H1 (cell line): ENCODE data around the gene PJVK. TPM values are rescaled to one million over a fixed set of nuclear protein-coding genes. Genes with fewer than 3 reads are reported as not detected.

Experiments used
- CTCF ChIA-PET: fragments of 300-600 bp; sonication (Branson Sonifier 250); formaldehyde crosslinking; loops from one replicate; lab custom pipeline; 2021; ENCODE audit not compliant: partially characterized antibody; lab: Charles Lee
- POLR2A ChIA-PET: fragments of 300-600 bp; sonication (Branson Sonifier 250); formaldehyde crosslinking; loops from one replicate; lab custom pipeline; 2021; ENCODE audit warnings: inconsistent platforms; ENCODE audit not compliant: partially characterized antibody; lab: Charles Lee
- DNase-seq, 2 experiments: peaks; one replicate each; pipeline versions ENCODE4 v3.0.0 to v3.0.0-alpha.2; 2010 to 2022; ENCODE audit warnings: low spot score in 2 of 2, low read depth in 1 of 2, mixed read lengths in 1 of 2
- FAIRE-seq: peaks from 2 replicates; lab custom pipeline; 2011; peaks lifted over from hg19 to GRCh38; lab: Jason Lieb, UNC
- H2AFZ ChIP-seq: 2 replicates; pipeline ENCODE4 v1.8.1; 2012; ENCODE audit warnings: low read length, inconsistent platforms
- H2AK5ac ChIP-seq: 2 replicates; pipeline ENCODE4 v1.6.1; 2013; ENCODE audit warnings: low read depth, low read length
- H2BK120ac ChIP-seq: replicated peaks from 2 replicates; pipeline ENCODE3; 2013; ENCODE audit warnings: low read depth, low read length, inconsistent platforms
- H2BK12ac ChIP-seq: 2 replicates; pipeline ENCODE4 v1.6.1; 2013; ENCODE audit warnings: low read depth, low read length
- H2BK15ac ChIP-seq: 2 replicates; pipeline ENCODE4 v1.6.1; 2013; ENCODE audit warnings: low read length
- H2BK20ac ChIP-seq: 2 replicates; pipeline ENCODE4 v1.6.1; 2013; ENCODE audit warnings: low read length
- H2BK5ac ChIP-seq: 2 replicates; pipeline ENCODE4 v1.6.1; 2013; ENCODE audit warnings: low read depth, low read length
- H3K14ac ChIP-seq: 2 replicates; pipeline ENCODE4 v1.6.1; 2013; ENCODE audit warnings: inconsistent platforms; ENCODE audit not compliant: insufficient read length
- H3K18ac ChIP-seq: 2 replicates; pipeline ENCODE4 v1.6.1; 2013; ENCODE audit warnings: low read length; ENCODE audit errors: extremely low read depth
- H3K23ac ChIP-seq: 2 replicates; pipeline ENCODE4 v1.6.1; 2013; ENCODE audit warnings: inconsistent platforms; ENCODE audit not compliant: insufficient read length
- H3K23me2 ChIP-seq: 2 replicates; pipeline ENCODE4 v1.6.1; 2013; ENCODE audit warnings: low read depth, low read length
- H3K27ac ChIP-seq: 2 replicates; pipeline ENCODE4 v1.6.1; 2011; ENCODE audit warnings: low read depth, low read length, inconsistent platforms
- H3K27me3 ChIP-seq, 4 experiments: replicated peaks in 1 of 4; 1 replicate in 1 of 4; 2 replicates in 3 of 4; pipeline versions ENCODE4 v1.6.1 to v1.8.1; 2011 to 2013; ENCODE audit warnings: low read length in 3 of 4, mild to moderate bottlenecking in 3 of 4, inconsistent platforms in 2 of 4, mixed read lengths in 2 of 4, moderate library complexity in 1 of 4; ENCODE audit not compliant: control insufficient read depth in 3 of 4, insufficient read depth in 3 of 4; ENCODE audit errors: extremely low read depth in 1 of 4
- H3K36me3 ChIP-seq, 4 experiments: 2 replicates each; pipeline versions ENCODE4 v1.6.1 to v1.8.1; 2011 to 2013; ENCODE audit warnings: mild to moderate bottlenecking in 4 of 4, low read length in 3 of 4, moderate library complexity in 2 of 4, control low read depth in 1 of 4, inconsistent platforms in 1 of 4; ENCODE audit not compliant: insufficient read depth in 4 of 4, control insufficient read depth in 2 of 4
- H3K4ac ChIP-seq: replicated peaks from 2 replicates; pipeline ENCODE3; 2013; ENCODE audit warnings: low read length, low read depth, mixed read lengths, inconsistent platforms; ENCODE audit not compliant: insufficient read length
- H3K4me1 ChIP-seq, 4 experiments: replicated peaks in 1 of 4; 1 replicate in 1 of 4; 2 replicates in 3 of 4; pipeline versions ENCODE4 v1.6.1 to v1.8.1; 2011 to 2013; ENCODE audit warnings: low read length in 3 of 4, inconsistent platforms in 2 of 4, mixed read lengths in 1 of 4; ENCODE audit not compliant: insufficient read depth in 4 of 4, control insufficient read depth in 3 of 4
- H3K4me2 ChIP-seq, 2 experiments: 2 replicates each; pipeline versions ENCODE4 v1.6.1 to v1.8.1; 2011 to 2013; ENCODE audit warnings: low read depth in 2 of 2, low read length in 2 of 2, control low read depth in 1 of 2, inconsistent platforms in 1 of 2, mild to moderate bottlenecking in 1 of 2; ENCODE audit not compliant: insufficient read depth in 1 of 2
- H3K4me3 ChIP-seq, 4 experiments: fragments of 200-600, 300-600 bp in 1 of 4; sonication (generic), shearing (Covaris generic), sonication (Bioruptor Twin) in 1 of 4; 2 replicates each; pipeline versions ENCODE4 v1.5.1 to v1.8.1; 2011 to 2016; ENCODE audit warnings: low read length in 4 of 4, low read depth in 3 of 4, control low read depth in 2 of 4, inconsistent platforms in 2 of 4, mild to moderate bottlenecking in 2 of 4, mixed read lengths in 1 of 4, moderate library complexity in 1 of 4; ENCODE audit not compliant: insufficient read depth in 2 of 4; ENCODE audit errors: extremely low read depth in 1 of 4
- H3K56ac ChIP-seq: replicated peaks from 2 replicates; pipeline ENCODE3; 2013; ENCODE audit warnings: low read depth, mild to moderate bottlenecking, mixed read lengths, low read length, inconsistent platforms; ENCODE audit not compliant: insufficient read length
- H3K79me1 ChIP-seq: 2 replicates; pipeline ENCODE4 v1.6.1; 2013; ENCODE audit warnings: low read depth, low read length, control low read depth
- H3K79me2 ChIP-seq, 2 experiments: 2 replicates each; pipeline versions ENCODE4 v1.6.1 to v1.8.1; 2012 to 2013; ENCODE audit warnings: low read length in 2 of 2, mild to moderate bottlenecking in 2 of 2, inconsistent platforms in 1 of 2; ENCODE audit not compliant: insufficient read depth in 2 of 2, control insufficient read depth in 1 of 2
- H3K9ac ChIP-seq, 4 experiments: replicated peaks in 1 of 4; 1 replicate in 1 of 4; 2 replicates in 3 of 4; pipeline versions ENCODE4 v1.6.1 to v1.8.1; 2011 to 2013; ENCODE audit warnings: low read depth in 3 of 4, low read length in 3 of 4, control low read depth in 2 of 4, mild to moderate bottlenecking in 2 of 4, moderate library complexity in 2 of 4, inconsistent platforms in 1 of 4; ENCODE audit errors: extremely low read depth in 1 of 4
- H3K9me3 ChIP-seq, 2 experiments: 2 replicates each; pipeline versions ENCODE4 v1.6.1 to v1.8.1; 2012 to 2013; ENCODE audit warnings: mild to moderate bottlenecking in 2 of 2, moderate library complexity in 2 of 2, control low read depth in 1 of 2, inconsistent platforms in 1 of 2, low read depth in 1 of 2, low read length in 1 of 2, mixed read lengths in 1 of 2; ENCODE audit not compliant: insufficient read depth in 2 of 2
- H4K20me1 ChIP-seq, 2 experiments: replicated peaks in 1 of 2; 2 replicates each; pipeline versions ENCODE3 to v1.8.1; 2011 to 2013; ENCODE audit warnings: inconsistent platforms in 2 of 2, low read length in 2 of 2, mild to moderate bottlenecking in 1 of 2; ENCODE audit not compliant: insufficient read depth in 2 of 2, control insufficient read depth in 1 of 2
- H4K5ac ChIP-seq: 2 replicates; pipeline ENCODE4 v1.6.1; 2013; ENCODE audit warnings: low read length, low read depth, mixed read lengths, inconsistent platforms; ENCODE audit not compliant: insufficient read length
- H4K8ac ChIP-seq: 2 replicates; pipeline ENCODE4 v1.8.0; 2013; ENCODE audit warnings: mild to moderate bottlenecking, moderate library complexity, low read length, inconsistent platforms; ENCODE audit not compliant: insufficient read depth; ENCODE audit errors: extremely low read depth
- H4K91ac ChIP-seq: replicated peaks from 2 replicates; pipeline ENCODE3; 2013; ENCODE audit warnings: low read length, mixed read lengths, inconsistent platforms; ENCODE audit not compliant: insufficient read length
- EGR1 ChIP-seq: IDR thresholded peaks from 2 replicates; pipeline ENCODE4 v1.6.1; 2011; ENCODE audit warnings: low read depth, low read length, borderline replicate concordance
- FOSL1 ChIP-seq: IDR thresholded peaks from 2 replicates; pipeline ENCODE4 v1.6.1; 2011; ENCODE audit warnings: mild to moderate bottlenecking, low read depth, low read length, moderate library complexity; ENCODE audit not compliant: insufficient read depth
- JUND ChIP-seq: IDR thresholded peaks from 2 replicates; pipeline ENCODE4 v1.6.1; 2011; ENCODE audit warnings: mild to moderate bottlenecking, improper control_type of control experiment, low read length
- NRF1 ChIP-seq: IDR thresholded peaks from 2 replicates; pipeline ENCODE4 v1.6.1; 2011; ENCODE audit warnings: mild to moderate bottlenecking, low read depth, low read length, improper control_type of control experiment
- SUZ12 ChIP-seq: fragments of 200-600 bp; sonication (generic); IDR thresholded peaks from 2 replicates; pipeline ENCODE4 v1.6.1; 2012; ENCODE audit warnings: mild to moderate bottlenecking, inconsistent platforms, low read length, moderate library complexity, mixed read lengths
- TCF12 ChIP-seq: IDR thresholded peaks from 2 replicates; pipeline ENCODE4 v1.6.1; 2011; ENCODE audit warnings: low read depth, mild to moderate bottlenecking, low read length
- WGBS, 2 experiments: shearing (Covaris generic) in 1 of 2; methylation state at CpG; one replicate each; pipeline versions ENCODE4 v1.1.6 to v1.1.7; 2013 to 2015; ENCODE audit warnings: low lambda C conversion rate in 2 of 2, mixed read lengths in 2 of 2, inconsistent platforms in 1 of 2, low coverage in 1 of 2, missing lambda C conversion rate in 1 of 2; ENCODE audit not compliant: insufficient replicate concordance in 2 of 2, insufficient coverage in 1 of 2, insufficient read length in 1 of 2; ENCODE audit errors: extremely low coverage in 1 of 2, missing lambda C conversion rate in 1 of 2; 5-methylcytosine and 5-hydroxymethylcytosine counted together
- polyA plus RNA-seq, 7 experiments: library from polyadenylated mRNA; depleted of rRNA in 3 of 7; stranded (reverse) in 5 of 7; unstranded in 2 of 7; fragments of >200 nt in 5 of 7; fragments of 200-250 nt in 2 of 7; gene quantifications; 1 replicate in 5 of 7; 2 replicates in 1 of 7; 4 replicates in 1 of 7; pipeline versions ENCODE4 v1.2.1 to v1.2.3, GENCODE V29; 2011 to 2013; ENCODE audit warnings: missing spikeins in 2 of 7, mixed read lengths in 2 of 7
- total RNA-seq: library from RNA; stranded (reverse); fragmentation: NEBNext Ultra II Directional; extraction: Animal tissue kit (Norgen Biotek cat#: 25700); gene quantifications from 2 replicates; pipeline ENCODE4 v1.2.1, GENCODE V29; 2021
- TF ChIP-seq, protein P1 (sequence below): IDR thresholded peaks from 2 replicates; pipeline ENCODE4 v1.6.1; 2012; ENCODE audit warnings: low read length, inconsistent platforms
- TF ChIP-seq, protein P2 (sequence below): IDR thresholded peaks from 2 replicates; pipeline ENCODE4 v1.6.1; 2012; ENCODE audit warnings: inconsistent platforms

The PJVK gene
- total and polyA plus RNA-seq, 2 of the 8 experiments (the other 6 are each of a cell fraction or from before 2014, with no cell fraction given) = 2.4 to 2.8 TPM

DNA sequence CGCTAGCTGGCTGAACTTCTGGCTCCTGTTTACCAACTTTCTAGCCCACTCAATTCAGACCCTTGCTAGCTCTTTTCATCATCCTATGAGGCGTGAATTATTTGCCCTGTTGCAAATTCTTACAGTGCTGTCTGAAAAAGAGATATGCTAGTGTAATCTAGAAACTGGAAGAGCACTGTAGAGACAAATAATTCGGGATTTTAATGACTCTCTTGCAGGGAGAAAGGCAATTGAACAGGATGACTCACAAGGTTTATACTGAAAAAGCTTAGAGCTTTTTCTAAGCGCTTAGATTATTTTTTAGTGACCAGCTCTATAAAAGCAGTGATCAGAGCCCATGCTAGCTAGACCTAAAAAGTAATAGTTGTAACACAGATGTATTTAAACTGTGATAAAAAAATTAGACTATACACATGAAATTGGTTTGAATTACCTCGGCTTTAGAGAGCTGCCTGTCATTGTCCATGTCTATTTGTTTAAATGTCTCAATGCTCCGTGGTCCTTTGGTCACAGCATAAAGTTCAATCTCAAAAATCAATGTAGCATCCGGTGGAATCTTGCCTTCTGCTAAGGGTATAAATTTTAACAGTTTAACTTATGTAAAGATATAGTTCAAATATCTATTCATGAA lies 18.2 kb downstream of the PJVK start:
- ChIA-PET CTCF (interaction anchor here (1.0 to 1.5 kb wide), 2 partner anchors 10 to 13 kb away, joined by 3 read pairs; no protein-coding TSS in a partner anchor), POLR2A (interaction anchor here (1.4 to 4.3 kb wide), 2 partner anchors 19 to 56 kb away, joined by 4 to 23 read pairs; partner anchors contain the start of genes PJVK and PRKRA)
- TF ChIP-seq TCF12 (no peak), EGR1 (no peak), SUZ12 (no peak), JUND (no peak), NRF1 (no peak), FOSL1 (no peak)
- TF ChIP-seq, protein P1, sequence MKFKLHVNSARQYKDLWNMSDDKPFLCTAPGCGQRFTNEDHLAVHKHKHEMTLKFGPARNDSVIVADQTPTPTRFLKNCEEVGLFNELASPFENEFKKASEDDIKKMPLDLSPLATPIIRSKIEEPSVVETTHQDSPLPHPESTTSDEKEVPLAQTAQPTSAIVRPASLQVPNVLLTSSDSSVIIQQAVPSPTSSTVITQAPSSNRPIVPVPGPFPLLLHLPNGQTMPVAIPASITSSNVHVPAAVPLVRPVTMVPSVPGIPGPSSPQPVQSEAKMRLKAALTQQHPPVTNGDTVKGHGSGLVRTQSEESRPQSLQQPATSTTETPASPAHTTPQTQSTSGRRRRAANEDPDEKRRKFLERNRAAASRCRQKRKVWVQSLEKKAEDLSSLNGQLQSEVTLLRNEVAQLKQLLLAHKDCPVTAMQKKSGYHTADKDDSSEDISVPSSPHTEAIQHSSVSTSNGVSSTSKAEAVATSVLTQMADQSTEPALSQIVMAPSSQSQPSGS = no peak
- TF ChIP-seq, protein P2, sequence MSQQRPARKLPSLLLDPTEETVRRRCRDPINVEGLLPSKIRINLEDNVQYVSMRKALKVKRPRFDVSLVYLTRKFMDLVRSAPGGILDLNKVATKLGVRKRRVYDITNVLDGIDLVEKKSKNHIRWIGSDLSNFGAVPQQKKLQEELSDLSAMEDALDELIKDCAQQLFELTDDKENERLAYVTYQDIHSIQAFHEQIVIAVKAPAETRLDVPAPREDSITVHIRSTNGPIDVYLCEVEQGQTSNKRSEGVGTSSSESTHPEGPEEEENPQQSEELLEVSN = no peak
- Histone ChIP-seq H3K23me2 (no peaks in the 10 kb centered on the region), H3K14ac (no peak overlapping the region), H2AFZ (no peak overlapping the region), H3K4me1 (no peaks in the 10 kb centered on the region), H2BK20ac (no peak overlapping the region), H2AK5ac (no peak overlapping the region), H3K9me3 (no peaks in the 10 kb centered on the region), H3K56ac (no peak overlapping the region), H3K18ac (no peak overlapping the region), H3K27me3 (no peaks in the 10 kb centered on the region), H3K4me2 (no peak overlapping the region), H2BK5ac (no peak overlapping the region), H4K5ac (no peak overlapping the region), H3K9ac (no peak overlapping the region), H3K23ac (no peak overlapping the region), H3K27ac (no peak overlapping the region), H4K91ac (no peak overlapping the region), H3K36me3 (no peaks in the 10 kb centered on the region), H4K8ac (no peak overlapping the region), H3K4ac (no peak overlapping the region), H2BK120ac (no peak overlapping the region), H3K79me1 (no peaks in the 10 kb centered on the region), H3K4me3 (no peak overlapping the region), H3K79me2 (no peaks in the 10 kb centered on the region), H2BK12ac (no peak overlapping the region), H4K20me1 (no peaks in the 10 kb centered on the region), H2BK15ac (no peak overlapping the region)
- FAIRE-seq (no peak), DNase-seq (no peak)
- WGBS, 2 experiments = 89% methylated on average over 7 of the region's 7 CpGs; no CpG with 5 or more reads in 1 of the 2 experiments
